Tibial nerve (tissue), 4 donors: ENCODE results near the gene PHF12.

Experiments
- EP300 ChIP-seq, 2 donors: sonication (generic); formaldehyde crosslinking; IDR thresholded peaks; one replicate each; pipeline ENCODE4 v1.6.1; 2017; ENCODE audit warnings: antibody characterized with exemption in 2 of 2, mild to moderate bottlenecking in 1 of 2
- POLR2A ChIP-seq, 2 donors: fragments of 450-650 bp; IDR thresholded peaks; one replicate each; pipeline ENCODE4 v1.6.1; 2017; ENCODE audit warnings: antibody characterized with exemption in 2 of 2, mild to moderate bottlenecking in 2 of 2, moderate library complexity in 2 of 2
- TF ChIP-seq, protein P1 (sequence below), 5 experiments: fragments of 200-600 bp in 3 of 5; fragments of 450-650 bp in 2 of 5; sonication (generic) in 3 of 5; IDR thresholded peaks; one replicate each; pipeline ENCODE4 v1.5.1; 2016 to 2019; ENCODE audit warnings: antibody characterized with exemption in 5 of 5, mild to moderate bottlenecking in 3 of 5, moderate library complexity in 2 of 5

GRCh38 chr17:28906706-28907438 lies 44.4 kb downstream of the PHF12 start:
- TF ChIP-seq, protein P1, sequence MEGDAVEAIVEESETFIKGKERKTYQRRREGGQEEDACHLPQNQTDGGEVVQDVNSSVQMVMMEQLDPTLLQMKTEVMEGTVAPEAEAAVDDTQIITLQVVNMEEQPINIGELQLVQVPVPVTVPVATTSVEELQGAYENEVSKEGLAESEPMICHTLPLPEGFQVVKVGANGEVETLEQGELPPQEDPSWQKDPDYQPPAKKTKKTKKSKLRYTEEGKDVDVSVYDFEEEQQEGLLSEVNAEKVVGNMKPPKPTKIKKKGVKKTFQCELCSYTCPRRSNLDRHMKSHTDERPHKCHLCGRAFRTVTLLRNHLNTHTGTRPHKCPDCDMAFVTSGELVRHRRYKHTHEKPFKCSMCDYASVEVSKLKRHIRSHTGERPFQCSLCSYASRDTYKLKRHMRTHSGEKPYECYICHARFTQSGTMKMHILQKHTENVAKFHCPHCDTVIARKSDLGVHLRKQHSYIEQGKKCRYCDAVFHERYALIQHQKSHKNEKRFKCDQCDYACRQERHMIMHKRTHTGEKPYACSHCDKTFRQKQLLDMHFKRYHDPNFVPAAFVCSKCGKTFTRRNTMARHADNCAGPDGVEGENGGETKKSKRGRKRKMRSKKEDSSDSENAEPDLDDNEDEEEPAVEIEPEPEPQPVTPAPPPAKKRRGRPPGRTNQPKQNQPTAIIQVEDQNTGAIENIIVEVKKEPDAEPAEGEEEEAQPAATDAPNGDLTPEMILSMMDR (IDR thresholded peaks at IDR 0.05): no peak
- TF ChIP-seq POLR2A (IDR thresholded peaks at IDR 0.05) (no peak), EP300 (IDR thresholded peaks at IDR 0.05) (no peak)
